HuH-7 (cell line): ENCODE results near the gene GGA2.
"Not testable (repeated sequence)": the region's sequence is repeated elsewhere in the genome, so short reads cannot be mapped to it uniquely, and the experiment has no call there.

Experiments
- DNase-seq: peaks from one replicate; pipeline ENCODE4 v3.0.0; 2011; ENCODE audit warnings: low spot score

The GGA2 gene

DNA sequence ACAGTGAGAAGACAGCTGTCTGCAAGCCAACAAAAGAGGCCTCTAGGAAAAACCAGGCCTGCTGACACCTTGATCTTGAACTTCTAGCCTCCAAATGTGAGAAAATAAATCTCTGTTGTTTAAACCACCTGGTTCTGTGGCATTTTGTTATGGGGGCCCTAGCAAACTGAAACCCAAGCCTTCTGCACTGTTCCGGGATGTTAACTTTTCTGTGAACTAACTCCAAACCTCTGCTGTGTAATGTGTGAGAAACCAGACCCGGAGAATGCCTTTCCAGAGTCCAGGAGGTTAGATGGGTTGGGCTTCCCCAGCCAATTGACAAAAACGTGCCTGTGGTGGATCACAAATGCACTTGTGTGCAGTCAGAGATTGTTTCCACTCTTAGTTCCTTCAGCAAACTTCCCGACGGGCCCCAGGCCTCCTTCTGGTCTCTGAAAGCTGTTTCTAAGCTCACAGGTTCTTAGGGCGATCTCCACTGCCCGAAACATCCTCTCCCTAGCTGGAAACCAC, 13.6 kb upstream of the GGA2 start:
- no peak for DNase-seq

DNA sequence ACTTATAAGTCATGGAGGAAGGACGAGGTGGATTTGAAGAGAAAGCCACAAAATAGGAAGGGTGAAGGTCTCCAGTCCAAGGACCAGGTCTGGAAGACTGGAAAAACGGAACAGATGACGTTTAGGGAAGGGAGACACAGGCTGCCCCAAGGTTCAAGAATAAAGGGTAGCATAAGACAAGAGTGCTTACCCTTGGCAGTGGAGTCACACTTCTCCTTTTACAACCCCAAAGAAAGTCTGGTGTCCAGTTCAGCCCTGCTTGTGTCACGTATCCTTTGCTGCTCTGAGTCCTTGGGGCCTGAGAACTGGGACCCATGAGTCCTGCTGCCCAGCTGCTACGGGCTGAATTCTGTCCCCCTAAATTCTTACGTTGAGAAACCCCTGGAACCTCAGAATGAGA, 13.0 kb upstream of the GGA2 start:
- DNase-seq = no peak

DNA sequence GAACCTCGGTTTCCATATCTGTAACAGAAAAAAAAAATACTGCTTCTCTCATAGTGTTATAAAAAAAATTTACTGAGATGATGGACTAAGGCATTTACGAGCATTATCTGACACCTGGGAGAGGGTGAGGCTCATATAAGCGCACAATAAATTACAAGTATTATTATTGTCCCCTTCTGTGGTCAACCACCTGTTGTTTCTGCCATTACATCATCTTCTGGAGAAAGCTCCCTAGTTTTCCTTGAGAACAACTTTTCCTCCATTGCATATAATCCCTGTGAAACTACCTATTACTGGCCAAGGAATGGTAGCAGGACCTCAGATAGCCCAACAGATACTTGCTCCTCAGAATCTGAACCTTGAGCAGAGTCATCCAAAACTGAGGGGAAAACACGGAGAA, 11.7 kb upstream of the GGA2 start:
- DNase-seq = no peak

DNA sequence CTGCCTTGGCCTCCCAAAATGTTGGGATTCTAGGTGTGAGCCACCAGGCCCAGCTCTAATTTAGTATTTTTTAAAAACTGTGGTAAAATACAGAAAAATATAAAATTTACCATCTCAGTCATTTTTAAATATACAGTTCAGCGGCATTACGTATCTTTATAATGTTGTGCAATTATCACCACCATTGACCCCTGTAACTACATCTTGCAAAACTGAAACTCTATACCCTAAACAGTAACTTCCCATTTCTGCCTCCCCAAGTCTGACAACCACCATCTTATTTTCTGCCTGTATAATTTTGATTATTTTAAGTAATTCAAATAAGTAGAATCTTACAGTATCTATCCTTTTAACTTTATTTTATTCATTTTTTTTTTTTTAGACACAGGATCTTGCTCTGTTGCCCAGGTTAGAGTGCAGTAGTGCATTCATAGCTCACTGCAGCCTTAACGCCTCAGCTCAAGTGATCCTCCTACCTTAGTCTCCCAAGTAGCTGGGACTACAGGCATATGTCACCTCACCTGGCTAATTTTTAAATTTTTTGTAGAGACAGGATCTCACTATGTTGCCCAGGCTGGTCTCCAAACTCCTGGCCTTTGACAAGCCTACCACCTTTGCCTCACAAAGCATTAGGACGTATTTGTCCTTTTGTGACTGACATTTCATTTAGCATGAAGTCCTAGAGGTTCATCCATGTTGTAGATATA, 10.9 kb upstream of the GGA2 start:
- no peak for DNase-seq

DNA sequence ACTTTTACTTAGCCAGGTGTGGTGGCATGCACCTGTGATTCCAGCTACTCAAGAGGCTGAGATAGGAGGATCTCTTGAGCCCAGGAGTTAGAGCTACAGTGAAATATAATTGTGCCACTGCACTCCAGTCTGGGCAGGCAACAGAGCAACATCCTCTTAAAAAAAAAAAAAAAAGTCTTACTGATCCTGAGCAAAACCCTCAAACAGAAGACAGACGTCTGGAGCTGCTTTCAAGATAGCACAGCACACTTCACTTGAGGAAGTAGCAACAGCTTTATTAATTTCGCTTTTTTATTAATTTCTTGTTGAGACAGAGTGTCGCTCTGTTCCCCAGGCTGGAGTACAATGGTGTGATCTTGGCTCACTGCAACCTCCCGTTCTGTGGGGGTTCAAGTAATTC, 10.2 kb upstream of the GGA2 start:
- no peak for DNase-seq

DNA sequence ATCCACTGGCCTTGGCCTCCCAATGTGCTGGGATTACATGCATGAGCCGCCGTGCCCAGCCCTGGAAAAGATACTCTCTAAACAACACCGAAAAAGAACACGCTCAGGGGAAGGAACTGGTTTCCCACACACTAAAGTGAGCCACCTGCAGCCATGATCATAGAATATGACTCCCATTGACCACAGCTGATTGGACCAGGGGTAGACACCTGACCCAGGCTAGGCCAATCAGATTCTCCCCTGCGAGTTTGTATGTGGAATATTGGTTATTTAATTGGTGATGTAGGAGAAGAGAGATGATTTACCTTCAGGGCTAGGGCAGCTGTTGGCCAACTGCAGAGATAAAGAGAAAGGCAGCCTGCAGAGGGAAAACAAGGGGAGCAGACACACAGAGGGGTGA, 9.0 kb upstream of the GGA2 start:
- DNase-seq = no peak

DNA sequence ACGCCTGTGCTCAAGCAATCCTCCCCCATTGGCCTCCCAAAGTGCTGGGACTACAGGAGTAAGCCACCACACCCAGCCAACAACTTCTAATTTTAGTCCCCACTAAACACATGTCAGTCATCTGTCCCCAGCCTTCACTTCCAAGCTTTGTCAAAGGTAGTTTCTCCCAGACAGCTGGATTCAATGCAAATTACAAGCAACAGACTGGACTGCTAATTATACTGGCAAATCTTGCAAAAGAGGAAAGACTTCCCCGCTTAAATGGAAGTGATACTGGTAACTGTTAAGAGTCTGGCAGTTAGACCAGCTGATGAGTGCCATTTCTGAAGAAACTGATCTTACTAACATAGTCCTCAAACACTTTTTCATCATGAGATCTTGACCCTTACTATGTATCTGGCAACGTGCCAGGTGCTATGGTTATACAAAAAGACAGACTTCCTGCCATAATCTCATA, 8.2 kb upstream of the GGA2 start:
- DNase-seq = no peak

DNA sequence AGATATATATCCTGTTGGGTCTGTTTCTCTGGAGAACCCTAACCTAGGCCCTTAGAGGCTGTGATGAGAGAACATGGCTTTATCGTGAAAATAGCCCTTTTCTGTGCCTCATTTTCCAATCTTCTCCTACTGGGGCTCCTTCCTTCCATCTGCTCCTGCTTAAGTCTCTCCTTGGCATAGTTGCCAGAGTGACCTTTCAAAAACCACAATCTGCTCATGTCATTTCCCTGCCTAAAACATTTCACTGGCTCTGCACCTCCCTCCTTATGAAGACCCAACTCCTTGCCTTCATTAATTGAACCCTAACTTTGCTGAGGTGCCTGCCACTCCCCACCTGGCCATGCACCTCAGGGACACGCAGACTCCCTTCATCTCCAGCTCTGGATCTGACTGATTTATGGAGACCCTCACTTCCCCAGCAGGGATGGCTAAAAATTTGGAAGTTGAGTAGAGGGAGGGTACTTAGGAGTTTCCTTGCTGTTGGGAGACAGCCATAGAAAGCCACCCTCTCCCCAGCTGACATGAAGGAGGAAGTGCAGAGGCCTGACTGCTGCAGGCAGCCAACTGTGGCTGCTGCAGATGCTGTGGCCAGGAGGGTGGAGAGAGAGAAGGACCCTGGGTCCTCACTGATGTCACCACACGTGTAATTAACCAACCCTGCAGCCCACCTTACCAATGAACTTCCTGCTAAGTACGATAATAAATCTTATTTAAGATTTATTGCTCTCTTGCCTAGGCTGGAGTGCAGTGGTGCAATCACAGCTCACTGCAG, 6.3 kb upstream of the GGA2 start:
- no peak for DNase-seq

DNA sequence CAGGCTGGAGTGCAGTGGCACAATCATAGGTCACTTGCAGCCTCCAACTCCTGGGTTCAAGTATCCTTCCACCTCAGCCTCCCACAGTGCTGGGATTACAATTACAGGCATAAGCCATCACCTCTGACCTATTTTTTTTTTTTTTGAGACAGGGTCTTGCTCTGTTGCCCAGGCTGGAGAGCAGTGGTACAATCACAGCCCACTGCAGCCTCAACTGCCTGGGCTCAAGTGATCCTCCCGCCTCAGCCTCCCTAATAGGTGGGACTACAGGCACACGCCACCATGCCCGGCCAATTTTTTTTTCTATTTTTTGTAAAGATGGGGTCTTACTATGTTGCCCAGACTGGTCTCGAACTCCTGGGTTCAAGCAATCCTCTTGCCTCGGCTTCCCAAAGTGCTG, 5.6 kb upstream of the GGA2 start:
- no peak for DNase-seq

DNA sequence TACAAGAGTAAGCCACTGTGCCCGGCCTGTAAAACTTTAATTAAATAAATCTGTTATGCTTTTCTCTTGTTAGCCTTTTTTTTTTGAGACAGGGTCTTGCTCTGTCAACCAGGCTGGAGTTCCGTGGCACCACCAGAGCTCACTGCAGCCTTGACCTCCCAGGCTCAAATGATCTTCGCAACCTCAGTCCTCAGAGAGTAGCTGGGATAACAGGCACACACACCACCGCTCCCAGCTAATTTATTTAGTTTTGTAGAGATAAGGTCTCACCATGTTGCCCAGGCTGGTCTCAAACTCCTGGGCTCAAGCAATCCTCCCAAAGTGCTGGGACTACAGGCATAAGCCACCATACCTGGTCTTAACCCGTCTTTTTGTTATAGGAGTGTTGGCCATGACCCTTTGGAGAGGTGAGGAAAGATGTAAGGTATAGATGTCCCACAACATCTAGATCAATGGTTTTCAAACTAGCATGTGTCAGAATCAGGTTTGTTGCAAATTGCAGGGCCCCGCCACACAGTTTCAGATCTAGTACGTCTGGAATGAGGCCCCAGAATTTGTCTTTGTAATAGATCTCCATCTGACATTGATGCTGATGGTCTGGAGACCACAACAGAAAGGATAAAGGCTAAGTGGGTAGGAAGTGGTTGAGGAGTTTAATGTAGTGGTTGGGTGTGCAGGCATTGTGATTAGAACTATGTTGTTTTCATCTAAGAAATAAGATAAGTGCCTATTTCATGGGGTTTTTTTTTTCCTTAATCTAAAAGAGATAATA, 4.3 kb upstream of the GGA2 start:
- DNase-seq = no peak

DNA sequence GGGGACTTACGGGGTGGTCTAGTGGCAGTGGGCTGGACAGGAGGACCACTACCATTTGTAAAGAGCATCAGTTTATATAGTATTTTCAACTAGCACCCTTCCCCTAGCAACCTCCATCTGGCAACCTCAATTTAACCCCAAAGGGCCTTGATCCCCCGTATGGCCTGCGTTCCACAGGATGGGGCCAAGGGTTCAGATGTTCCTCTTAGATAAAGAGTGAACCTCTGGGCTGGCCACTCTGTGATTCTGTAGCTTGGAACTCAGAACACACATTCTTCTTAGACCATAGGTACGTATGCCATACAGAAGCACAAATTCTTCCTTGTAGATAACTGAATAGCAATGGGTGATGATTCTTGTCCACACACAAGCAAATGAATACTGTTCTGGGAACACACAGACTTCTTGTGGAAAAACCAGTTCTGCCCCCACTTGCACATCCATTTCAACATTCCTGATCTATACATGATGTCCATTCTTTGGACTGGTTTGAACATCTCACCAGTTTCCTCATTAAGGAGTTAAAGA, 1.9 kb upstream of the GGA2 start:
- no peak for DNase-seq

DNA sequence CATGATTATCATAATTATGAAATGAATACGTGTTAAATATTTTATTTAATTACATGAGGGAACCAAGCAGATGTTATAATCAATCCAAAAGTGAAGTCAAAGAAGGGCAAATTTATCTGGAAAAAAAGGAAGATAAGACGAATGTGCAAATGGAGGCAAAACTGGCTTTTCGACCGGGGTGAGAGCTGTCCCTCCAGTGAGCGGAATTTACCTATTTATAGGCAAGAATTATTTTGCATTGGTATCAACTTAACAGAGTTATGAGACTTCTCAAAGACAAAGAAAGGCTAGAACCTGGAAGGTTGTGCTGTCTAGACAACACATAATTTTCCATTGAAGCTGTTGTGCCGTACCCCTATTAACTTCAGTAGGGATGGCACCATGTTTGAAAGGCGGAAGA, 1.4 kb upstream of the GGA2 start:
- DNase-seq = no peak

DNA sequence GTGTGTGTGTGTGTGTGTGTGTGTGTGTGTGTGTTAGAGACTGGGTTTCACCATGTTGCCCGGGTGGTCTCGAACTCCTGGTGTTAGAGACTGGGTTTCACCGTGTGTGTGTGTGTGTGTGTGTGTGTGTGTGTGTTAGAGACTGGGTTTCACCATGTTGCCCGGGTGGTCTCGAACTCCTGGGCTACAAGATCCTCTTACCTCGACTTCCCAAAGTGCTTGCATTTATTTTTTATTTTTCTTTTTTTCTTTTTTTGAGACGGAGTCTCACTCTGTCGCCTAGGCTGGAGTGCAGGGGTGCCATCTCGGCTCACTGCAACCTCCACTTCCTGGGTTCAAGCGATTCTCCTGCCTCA, 599 bp upstream of the GGA2 start:
- DNase-seq = not testable (repeated sequence)

DNA sequence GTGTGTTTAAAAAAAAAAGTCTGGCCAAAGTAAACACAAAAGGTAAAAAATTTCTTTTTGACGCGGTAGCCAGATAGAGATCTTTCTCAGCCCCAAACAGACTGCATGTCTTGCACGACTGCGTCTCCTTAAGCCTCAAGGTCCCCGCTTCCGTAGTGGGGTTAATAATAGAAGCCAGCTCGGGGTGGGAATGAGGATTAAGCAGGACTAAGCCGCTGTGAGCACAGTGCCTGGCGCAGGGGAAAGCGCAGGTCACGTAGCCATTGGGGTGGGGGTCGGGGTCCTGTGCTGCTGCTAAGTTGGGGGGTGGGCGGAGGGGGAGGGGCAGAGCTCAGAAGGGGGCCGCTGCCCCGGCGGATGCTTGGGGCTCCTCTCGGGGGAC, 521 bp downstream of the GGA2 start:
- DNase-seq = no peak

DNA sequence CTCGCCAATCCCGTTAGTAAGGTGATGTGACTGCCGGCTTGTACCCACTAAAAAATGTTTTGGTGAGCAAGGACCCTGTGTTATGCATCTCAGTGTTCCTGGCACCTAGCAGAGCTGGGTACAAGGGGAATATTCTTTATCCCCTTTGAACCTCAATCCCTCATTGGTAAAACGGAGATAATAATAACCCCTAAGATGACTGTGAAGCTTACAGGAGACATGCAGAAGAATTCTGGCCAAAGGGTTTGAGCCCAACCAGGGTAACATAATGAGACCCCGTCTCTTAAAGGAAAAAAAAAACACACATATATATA, 896 bp downstream of the GGA2 start:
- no peak for DNase-seq

DNA sequence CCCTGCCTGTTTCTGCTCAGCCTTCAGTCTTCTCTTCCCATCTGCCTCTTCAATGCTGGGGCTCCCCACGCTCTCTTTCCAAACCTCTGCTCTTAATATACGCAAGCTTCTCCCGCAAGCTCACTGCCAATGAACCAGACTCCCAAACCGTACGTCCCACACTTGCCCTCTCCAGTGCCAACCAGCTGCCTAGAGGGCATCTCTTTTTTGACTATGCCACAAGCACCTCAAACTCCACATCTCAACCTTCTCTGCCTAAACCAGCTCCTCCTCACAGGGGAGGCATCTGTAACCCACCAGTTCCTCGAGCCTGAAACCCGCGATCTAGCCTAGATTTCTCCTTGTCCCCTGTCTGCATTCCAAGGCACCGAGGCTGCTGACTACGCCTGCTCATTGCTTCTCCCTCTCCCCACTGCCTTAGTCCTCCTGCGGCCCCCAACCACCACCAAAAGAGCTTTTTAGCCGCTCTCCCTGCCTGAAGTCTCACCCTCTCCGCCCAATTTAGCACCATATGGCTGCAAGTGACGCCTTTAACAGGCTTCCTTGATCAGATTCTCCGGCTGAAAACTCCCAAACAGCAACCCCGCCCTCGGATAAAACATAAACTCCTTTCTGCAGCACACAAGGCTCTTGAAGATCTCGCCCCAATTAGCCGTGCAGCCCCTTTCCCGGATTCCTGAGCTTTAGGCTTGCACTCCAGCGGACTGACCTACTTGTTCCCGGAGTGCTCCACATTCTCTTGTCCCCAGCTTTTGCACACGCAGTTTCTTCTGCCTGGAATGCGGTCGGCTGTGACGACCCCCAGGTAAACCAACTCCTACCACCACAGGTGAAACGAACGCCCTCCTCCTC, 1.5 kb downstream of the GGA2 start:
- DNase-seq = no peak

DNA sequence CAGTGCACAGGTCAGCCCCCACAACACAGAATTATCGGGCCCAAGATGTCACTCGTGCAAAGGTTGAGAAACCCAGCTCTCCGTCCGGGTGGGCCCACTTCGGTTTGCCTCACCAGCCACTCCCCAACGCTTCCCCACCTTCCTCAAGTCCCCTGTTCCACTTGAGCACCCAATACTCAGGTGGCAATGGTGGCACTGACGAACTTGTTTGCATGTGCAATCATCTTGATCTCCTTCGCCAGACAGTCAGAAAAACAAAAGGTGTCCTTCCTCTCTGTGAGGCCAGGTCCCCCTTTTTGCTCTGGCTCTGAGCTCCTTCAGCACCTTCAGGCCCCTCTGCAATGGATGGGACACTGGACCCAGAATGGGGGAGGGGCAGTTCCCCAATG, 3.7 kb downstream of the GGA2 start:
- DNase-seq = no peak

DNA sequence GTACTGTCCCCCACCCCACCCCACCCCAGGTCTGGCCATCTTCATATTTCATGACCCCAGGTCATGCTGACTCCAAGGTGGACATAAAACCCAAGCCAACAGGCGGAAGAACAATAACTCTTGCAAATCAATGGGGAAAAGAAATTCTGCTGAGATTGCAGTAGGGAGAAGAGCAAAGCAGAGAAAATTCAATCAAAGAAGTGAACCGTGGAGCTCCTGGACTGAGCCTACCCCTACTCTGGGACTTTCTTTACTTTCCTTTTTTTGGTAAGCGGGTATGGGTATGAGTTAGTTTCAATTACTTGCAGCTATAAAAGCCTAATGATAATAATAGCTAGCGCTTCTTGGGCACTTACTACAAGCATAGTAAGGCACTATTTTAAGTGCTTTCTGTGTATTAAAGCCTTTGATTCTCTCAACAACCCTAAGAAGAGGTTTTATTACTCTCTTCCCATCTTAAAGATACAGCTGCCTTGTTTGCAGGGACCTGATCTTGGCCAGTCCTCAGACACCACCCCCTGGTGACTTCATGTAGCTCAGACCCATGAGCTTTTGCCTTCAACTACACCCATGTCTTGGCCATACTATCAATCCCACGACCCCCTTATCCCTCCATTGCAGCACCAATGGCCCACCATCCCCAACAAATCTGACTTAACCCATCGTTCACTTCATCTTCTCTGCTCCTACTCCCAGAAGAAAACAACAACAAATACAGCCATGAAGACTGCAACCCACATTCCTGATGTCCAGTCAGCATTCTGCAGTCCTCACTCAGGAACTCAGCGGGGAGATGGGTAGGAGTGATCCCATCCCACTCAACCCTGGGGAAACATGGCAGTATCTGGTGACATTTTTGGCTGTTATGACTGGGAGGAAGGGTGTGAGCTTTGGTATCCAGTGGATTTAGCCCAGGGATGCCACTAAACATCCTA, 4.4 kb downstream of the GGA2 start:
- no peak for DNase-seq

DNA sequence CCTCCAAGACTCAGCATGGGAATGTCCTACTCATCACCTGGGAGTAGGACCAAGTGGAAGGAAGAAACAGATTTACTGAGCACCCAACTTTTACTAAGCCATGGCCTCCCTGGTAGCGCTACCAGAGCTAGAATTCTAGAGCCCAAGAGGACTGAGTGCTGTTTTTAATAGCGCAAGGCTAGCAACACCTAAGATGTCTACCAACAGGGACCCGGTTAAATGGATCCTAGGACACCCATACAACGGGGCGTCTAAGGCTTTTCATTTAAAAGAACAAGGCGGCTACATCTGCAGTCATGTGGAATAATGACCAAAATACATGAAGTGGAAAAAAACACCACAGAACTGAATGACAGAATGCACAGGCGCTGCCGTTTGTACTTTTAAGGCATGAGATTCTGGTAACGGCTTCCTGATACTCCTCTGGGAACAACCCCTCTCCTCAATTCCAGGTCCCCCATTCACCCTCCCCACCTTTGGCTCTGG, 5.1 kb downstream of the GGA2 start:
- no peak for DNase-seq

DNA sequence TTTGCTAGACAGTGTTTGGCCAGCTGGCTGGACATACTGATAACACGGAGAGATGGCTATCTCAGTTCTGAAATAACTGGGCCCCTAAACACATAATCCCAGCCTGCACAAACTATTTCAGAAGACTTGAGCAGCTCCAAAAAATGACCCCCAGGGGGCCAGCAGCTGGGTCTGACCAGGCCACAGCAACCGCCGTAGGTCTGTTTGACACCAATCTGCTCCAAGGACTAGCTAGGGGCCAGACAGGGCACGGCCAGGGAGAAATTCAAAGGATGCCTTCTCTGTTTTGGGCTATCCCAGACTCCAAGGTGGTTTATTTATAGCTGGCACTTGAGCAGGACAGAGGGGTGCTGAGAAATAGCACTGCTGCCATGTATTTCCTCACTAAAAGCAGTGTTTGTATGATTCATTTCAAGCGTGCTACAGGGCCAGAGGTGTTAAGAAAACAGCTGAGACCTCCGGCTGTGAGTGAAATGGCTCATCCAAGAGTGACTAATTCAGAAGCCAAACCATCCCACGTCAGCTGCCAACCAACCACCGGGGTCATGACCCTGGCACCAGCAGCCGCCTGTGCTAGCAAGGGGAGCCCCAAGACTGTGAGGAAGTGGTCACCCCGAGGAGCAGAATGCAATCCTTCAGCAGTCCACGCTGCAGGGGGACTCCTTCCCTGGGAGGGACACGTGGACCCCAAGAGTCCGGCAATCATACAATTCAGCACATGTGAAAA, 5.7 kb downstream of the GGA2 start:
- DNase-seq = no peak
